ENCODE results near the gene GJA4.

Gene GJA4

DNA sequence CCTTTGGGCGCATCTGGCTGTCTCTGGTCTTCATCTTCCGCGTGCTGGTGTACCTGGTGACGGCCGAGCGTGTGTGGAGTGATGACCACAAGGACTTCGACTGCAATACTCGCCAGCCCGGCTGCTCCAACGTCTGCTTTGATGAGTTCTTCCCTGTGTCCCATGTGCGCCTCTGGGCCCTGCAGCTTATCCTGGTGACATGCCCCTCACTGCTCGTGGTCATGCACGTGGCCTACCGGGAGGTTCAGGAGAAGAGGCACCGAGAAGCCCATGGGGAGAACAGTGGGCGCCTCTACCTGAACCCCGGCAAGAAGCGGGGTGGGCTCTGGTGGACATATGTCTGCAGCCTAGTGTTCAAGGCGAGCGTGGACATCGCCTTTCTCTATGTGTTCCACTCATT is 35.4 kb upstream of the GJA4 start:
- no peak overlapping the region for H3K4ac ChIP-seq (ENCODE audit: low read depth in 1 of 2, low read length in 2 of 2)
- 87% methylated on average over 21 of the region's 21 CpGs for WGBS
- no peak overlapping the region for H3K23ac ChIP-seq (ENCODE audit: low read length in 2 of 2)

GRCh38 chr1:34758751-34759150 is 34.0 kb upstream of the GJA4 start:
- H3K4me2 ChIP-seq (ENCODE audit: low read length, poor library complexity, severe bottlenecking) = no peak overlapping the region
- no peak overlapping the region for H3K14ac ChIP-seq (ENCODE audit: low read length in 2 of 2)
- no peak overlapping the region for H2BK15ac ChIP-seq (ENCODE audit: low read depth, poor library complexity, severe bottlenecking)
- H3K4ac ChIP-seq (ENCODE audit: low read depth in 1 of 2, low read length in 2 of 2) = no peak overlapping the region
- no peak overlapping the region for H3K27ac ChIP-seq (ENCODE audit: low read length, poor library complexity, severe bottlenecking)
- WGBS = 80% methylated on average over 4 of the region's 4 CpGs
- H3K36me3 ChIP-seq (ENCODE audit: control insufficient read depth in 1 of 2, insufficient read depth in 2 of 2, low read depth in 1 of 2, low read length in 2 of 2) = no peaks in the 10 kb centered on the region
- no peak overlapping the region for H3K9ac ChIP-seq (ENCODE audit: low read length)
- no peak overlapping the region for H4K91ac ChIP-seq (ENCODE audit: low read length)
- no peaks in the 10 kb centered on the region for H3K79me1 ChIP-seq (replicated peaks; ENCODE audit: low read length, poor library complexity, severe bottlenecking)
- no peak overlapping the region for H4K8ac ChIP-seq (ENCODE audit: low read length)
- H2BK120ac ChIP-seq (ENCODE audit: low read depth, low read length) = no peak overlapping the region
- no peak overlapping the region for H2AFZ ChIP-seq (ENCODE audit: low read depth, low read length)
- no peak overlapping the region for H2BK12ac ChIP-seq (ENCODE audit: low read length in 2 of 2)
- no peak overlapping the region for H3K18ac ChIP-seq (ENCODE audit: low read depth in 1 of 2, low read length in 2 of 2)
- no peaks in the 10 kb centered on the region for H3K9me3 ChIP-seq (ENCODE audit: control insufficient read depth, low read length)
- H3K4me1 ChIP-seq (ENCODE audit: control insufficient read depth, insufficient read depth, low read depth, low read length) = peaks cover 9% of the 10 kb centered on the region
- no peak overlapping the region for H3K23ac ChIP-seq (ENCODE audit: low read length in 2 of 2)
- no peak overlapping the region for H2BK5ac ChIP-seq (ENCODE audit: low read depth, low read length, poor library complexity, severe bottlenecking)
- H3K4me3 ChIP-seq (ENCODE audit: insufficient read depth in 1 of 2, low read depth in 1 of 2, low read length in 2 of 2) = no peak overlapping the region
- H3K27me3 ChIP-seq (ENCODE audit: control insufficient read depth in 1 of 2, insufficient read depth in 1 of 2, low read length in 2 of 2) = peaks cover 0 to 59% of the 10 kb centered on the region in 2 experiments
- DNase-seq = no peak
- H2AK5ac ChIP-seq (ENCODE audit: low read length, severe bottlenecking) = no peak overlapping the region

More for the DNA sequence above, 35.4 kb upstream of the GJA4 start:
- Histone ChIP-seq H2AK5ac (ENCODE audit: low read length, severe bottlenecking) (no peak overlapping the region), H3K18ac (ENCODE audit: low read depth in 1 of 2, low read length in 2 of 2) (no peak overlapping the region), H3K79me1 (replicated peaks; ENCODE audit: low read length, poor library complexity, severe bottlenecking) (no peaks in the 10 kb centered on the region), H3K36me3 (ENCODE audit: control insufficient read depth in 1 of 2, insufficient read depth in 2 of 2, low read depth in 1 of 2, low read length in 2 of 2) (no peaks in the 10 kb centered on the region), H2BK5ac (ENCODE audit: low read depth, low read length, poor library complexity, severe bottlenecking) (no peak overlapping the region), H3K27me3 (ENCODE audit: control insufficient read depth in 1 of 2, insufficient read depth in 1 of 2, low read length in 2 of 2) (peaks cover 0 to 58% of the 10 kb centered on the region in 2 experiments), H3K9me3 (ENCODE audit: control insufficient read depth, low read length) (peaks cover 11% of the 10 kb centered on the region), H3K4me3 (ENCODE audit: insufficient read depth in 1 of 2, low read depth in 1 of 2, low read length in 2 of 2) (no peak overlapping the region), H4K8ac (ENCODE audit: low read length) (no peak overlapping the region), H2AFZ (ENCODE audit: low read depth, low read length) (no peak overlapping the region), H2BK12ac (ENCODE audit: low read length in 2 of 2) (no peak overlapping the region), H2BK15ac (ENCODE audit: low read depth, poor library complexity, severe bottlenecking) (no peak overlapping the region), H3K4me1 (ENCODE audit: control insufficient read depth, insufficient read depth, low read depth, low read length) (peaks cover 2% of the 10 kb centered on the region), H4K91ac (ENCODE audit: low read length) (no peak overlapping the region), H3K9ac (ENCODE audit: low read length) (no peak overlapping the region), H3K14ac (ENCODE audit: low read length in 2 of 2) (no peak overlapping the region), H3K27ac (ENCODE audit: low read length, poor library complexity, severe bottlenecking) (no peak overlapping the region), H3K4me2 (ENCODE audit: low read length, poor library complexity, severe bottlenecking) (no peak overlapping the region), H2BK120ac (ENCODE audit: low read depth, low read length) (no peak overlapping the region)
- no peak for DNase-seq

DNA sequence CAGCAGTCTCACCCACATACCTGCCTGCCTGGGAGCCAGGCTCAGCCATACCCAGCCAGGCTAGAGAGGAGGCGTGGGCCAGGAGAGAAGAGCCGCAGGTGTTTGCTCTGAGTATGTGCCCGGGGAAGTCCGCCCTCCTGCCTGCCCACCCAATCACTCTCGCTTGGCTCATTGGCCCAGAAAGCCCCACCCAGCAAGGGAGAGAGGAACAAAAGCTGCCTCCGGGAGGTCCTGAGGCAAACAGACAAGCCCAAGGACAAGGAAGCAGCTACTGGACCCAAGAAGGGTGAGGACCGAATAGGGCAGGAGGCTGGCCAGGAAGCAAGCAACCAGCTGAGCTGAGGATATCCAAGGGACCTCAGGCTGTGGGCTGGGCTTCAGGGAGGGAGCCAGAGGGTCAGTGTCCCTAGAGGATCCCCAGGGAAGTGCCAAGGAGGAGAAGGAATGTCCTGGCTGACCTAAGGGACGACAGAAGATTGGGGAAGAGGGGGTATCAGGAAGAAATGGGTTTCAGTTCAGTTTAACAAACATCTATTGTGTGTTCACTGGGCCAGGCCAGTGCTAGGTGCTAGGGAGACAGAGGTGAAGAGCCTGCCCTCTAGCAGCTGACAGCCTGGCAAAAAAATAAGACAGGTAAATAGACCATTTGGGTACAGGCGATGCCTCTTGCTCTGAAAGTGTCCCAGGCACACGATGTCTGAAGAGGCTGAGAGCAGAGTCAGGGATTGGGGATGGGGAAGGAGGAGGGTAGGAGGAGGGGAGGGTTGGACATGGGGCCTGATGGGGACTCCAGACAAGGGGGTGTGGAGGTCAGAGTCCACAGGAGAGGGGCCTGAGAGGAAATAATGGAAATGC is 33.1 kb upstream of the GJA4 start, which contains the start of gene GJB4:
Gene GJB4 (plus strand): TSS at position 238 of the 855 bp plus-strand sequence. CDS start 1,515 bp downstream, outside the sequence.
- H3K4ac ChIP-seq (ENCODE audit: low read depth in 1 of 2, low read length in 2 of 2) = no peak within 1 kb of the TSS
- H3K79me1 ChIP-seq (replicated peaks; ENCODE audit: low read length, poor library complexity, severe bottlenecking) = no peaks in the 10 kb centered on the region
- no peak within 1 kb of the TSS for H2BK5ac ChIP-seq (ENCODE audit: low read depth, low read length, poor library complexity, severe bottlenecking)
- H2AK5ac ChIP-seq (ENCODE audit: low read length, severe bottlenecking) = no peak within 1 kb of the TSS
- WGBS = 60% methylated on average over 8 of the region's 10 CpGs
- H3K9ac ChIP-seq (ENCODE audit: low read length) = no peak within 1 kb of the TSS
- H2BK15ac ChIP-seq (ENCODE audit: low read depth, poor library complexity, severe bottlenecking) = no peak within 1 kb of the TSS
- no peak within 1 kb of the TSS for H3K27ac ChIP-seq (ENCODE audit: low read length, poor library complexity, severe bottlenecking)
- H3K4me3 ChIP-seq (ENCODE audit: insufficient read depth in 1 of 2, low read depth in 1 of 2, low read length in 2 of 2) = no peak within 1 kb of the TSS
- H3K23ac ChIP-seq (ENCODE audit: low read length in 2 of 2) = no peak within 1 kb of the TSS
- peaks cover 9% of the 10 kb centered on the region for H3K4me1 ChIP-seq (ENCODE audit: control insufficient read depth, insufficient read depth, low read depth, low read length)
- no peak within 1 kb of the TSS for H3K4me2 ChIP-seq (ENCODE audit: low read length, poor library complexity, severe bottlenecking)
- H2AFZ ChIP-seq (ENCODE audit: low read depth, low read length) = no peak within 1 kb of the TSS
- H3K14ac ChIP-seq (ENCODE audit: low read length in 2 of 2) = no peak within 1 kb of the TSS
- H2BK120ac ChIP-seq (ENCODE audit: low read depth, low read length) = no peak within 1 kb of the TSS
- no peak for DNase-seq
- H2BK12ac ChIP-seq (ENCODE audit: low read length in 2 of 2) = no peak within 1 kb of the TSS
- no peak within 1 kb of the TSS for H4K91ac ChIP-seq (ENCODE audit: low read length)
- H3K27me3 ChIP-seq (ENCODE audit: control insufficient read depth in 1 of 2, insufficient read depth in 1 of 2, low read length in 2 of 2) = peaks cover 0 to 55% of the 10 kb centered on the region in 2 experiments
- H4K8ac ChIP-seq (ENCODE audit: low read length) = no peak within 1 kb of the TSS
- H3K9me3 ChIP-seq (ENCODE audit: control insufficient read depth, low read length) = no peaks in the 10 kb centered on the region
- H3K18ac ChIP-seq (ENCODE audit: low read depth in 1 of 2, low read length in 2 of 2) = no peak within 1 kb of the TSS
- H3K36me3 ChIP-seq (ENCODE audit: control insufficient read depth in 1 of 2, insufficient read depth in 2 of 2, low read depth in 1 of 2, low read length in 2 of 2) = no peaks in the 10 kb centered on the region

DNA sequence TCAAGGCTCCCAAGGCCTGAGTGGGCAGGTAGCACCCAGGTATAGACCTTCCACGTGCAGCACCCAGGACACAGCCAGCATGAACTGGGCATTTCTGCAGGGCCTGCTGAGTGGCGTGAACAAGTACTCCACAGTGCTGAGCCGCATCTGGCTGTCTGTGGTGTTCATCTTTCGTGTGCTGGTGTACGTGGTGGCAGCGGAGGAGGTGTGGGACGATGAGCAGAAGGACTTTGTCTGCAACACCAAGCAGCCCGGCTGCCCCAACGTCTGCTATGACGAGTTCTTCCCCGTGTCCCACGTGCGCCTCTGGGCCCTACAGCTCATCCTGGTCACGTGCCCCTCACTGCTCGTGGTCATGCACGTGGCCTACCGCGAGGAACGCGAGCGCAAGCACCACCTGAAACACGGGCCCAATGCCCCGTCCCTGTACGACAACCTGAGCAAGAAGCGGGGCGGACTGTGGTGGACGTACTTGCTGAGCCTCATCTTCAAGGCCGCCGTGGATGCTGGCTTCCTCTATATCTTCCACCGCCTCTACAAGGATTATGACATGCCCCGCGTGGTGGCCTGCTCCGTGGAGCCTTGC is 31.5 kb upstream of the GJA4 start:
- WGBS = 89% methylated on average over 33 of the region's 33 CpGs

More for the DNA sequence above, 31.5 kb upstream of the GJA4 start:
- Histone ChIP-seq H3K4ac (ENCODE audit: low read depth in 1 of 2, low read length in 2 of 2) (no peak overlapping the region), H3K79me1 (replicated peaks; ENCODE audit: low read length, poor library complexity, severe bottlenecking) (no peaks in the 10 kb centered on the region), H4K91ac (ENCODE audit: low read length) (no peak overlapping the region), H3K27ac (ENCODE audit: low read length, poor library complexity, severe bottlenecking) (no peak overlapping the region), H3K9ac (ENCODE audit: low read length) (no peak overlapping the region), H2AK5ac (ENCODE audit: low read length, severe bottlenecking) (no peak overlapping the region), H3K14ac (ENCODE audit: low read length in 2 of 2) (no peak overlapping the region), H3K18ac (ENCODE audit: low read depth in 1 of 2, low read length in 2 of 2) (no peak overlapping the region), H3K36me3 (ENCODE audit: control insufficient read depth in 1 of 2, insufficient read depth in 2 of 2, low read depth in 1 of 2, low read length in 2 of 2) (no peaks in the 10 kb centered on the region), H3K4me2 (ENCODE audit: low read length, poor library complexity, severe bottlenecking) (no peak overlapping the region), H3K4me3 (ENCODE audit: insufficient read depth in 1 of 2, low read depth in 1 of 2, low read length in 2 of 2) (no peak overlapping the region), H2BK5ac (ENCODE audit: low read depth, low read length, poor library complexity, severe bottlenecking) (no peak overlapping the region), H3K4me1 (ENCODE audit: control insufficient read depth, insufficient read depth, low read depth, low read length) (peaks cover 9% of the 10 kb centered on the region), H3K9me3 (ENCODE audit: control insufficient read depth, low read length) (no peaks in the 10 kb centered on the region), H2BK12ac (ENCODE audit: low read length in 2 of 2) (no peak overlapping the region), H2BK120ac (ENCODE audit: low read depth, low read length) (no peak overlapping the region), H3K23ac (ENCODE audit: low read length in 2 of 2) (no peak overlapping the region), H2AFZ (ENCODE audit: low read depth, low read length) (no peak overlapping the region), H2BK15ac (ENCODE audit: low read depth, poor library complexity, severe bottlenecking) (no peak overlapping the region), H3K27me3 (ENCODE audit: control insufficient read depth in 1 of 2, insufficient read depth in 1 of 2, low read length in 2 of 2) (peaks cover 0 to 60% of the 10 kb centered on the region in 2 experiments), H4K8ac (ENCODE audit: low read length) (no peak overlapping the region)
- no peak for DNase-seq

Data from mesenchymal stem cell (in vitro differentiated cells and primary cell).